ENCODE data around the gene RCC1.
A peak's percentile ranks its signal among the peaks of the same experiment; 100 is the strongest.
"Not testable (repeated sequence)": the region's sequence is repeated elsewhere in the genome, so short reads cannot be mapped to it uniquely, and the experiment has no call there.

RCC1 gene

GRCh38 chr1:28551381-28551780 is 45.5 kb downstream of the RCC1 start:
- DNase-seq, result no peak

DNA sequence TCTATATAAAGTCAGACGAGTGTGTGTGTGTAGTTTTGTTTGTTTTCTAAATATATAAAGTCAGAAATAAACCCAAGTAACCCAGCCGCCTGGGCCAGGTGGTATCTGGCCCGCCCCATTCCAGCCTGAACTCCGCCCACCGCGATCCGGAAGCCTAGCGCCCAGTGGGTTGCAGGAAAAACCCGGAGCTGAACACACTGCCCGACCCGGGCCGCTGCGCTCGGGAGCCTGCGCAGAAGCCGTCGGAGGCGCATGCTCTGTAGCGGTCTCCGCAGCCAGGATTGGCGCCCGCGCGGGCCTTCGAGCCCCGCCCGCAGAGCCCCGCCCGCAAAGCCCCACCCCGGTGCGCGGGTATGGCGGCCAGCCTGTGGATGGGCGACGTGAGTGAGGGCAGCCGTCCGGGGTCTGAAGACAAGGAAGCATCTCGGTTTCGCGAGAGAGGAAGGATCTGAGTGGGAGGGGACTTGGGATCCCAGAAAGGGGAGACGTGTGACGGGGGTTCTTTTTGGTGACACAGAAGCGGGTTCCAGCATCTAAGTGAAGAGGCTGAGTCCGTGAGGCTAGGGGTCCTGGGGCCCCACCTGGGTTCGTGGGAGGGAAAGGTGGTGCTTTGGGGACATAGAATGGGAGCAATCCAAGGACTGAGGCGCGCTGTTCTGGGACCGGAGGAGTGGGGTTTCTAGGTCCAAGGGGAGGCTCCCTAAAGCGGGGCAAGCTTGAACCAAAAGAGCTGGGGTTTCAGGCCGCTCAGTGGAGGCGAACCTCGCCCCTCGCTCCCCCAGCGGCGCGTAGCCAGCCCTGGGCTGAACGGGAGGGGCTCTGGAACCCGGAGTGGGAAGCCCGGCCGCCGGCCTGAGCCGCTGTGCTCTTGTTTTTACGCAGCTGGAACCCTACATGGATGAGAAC is 47.2 kb downstream of the RCC1 start, which contains the start of gene TRNAU1AP:
TRNAU1AP (plus strand) TSS at position 328 of the 906 bp plus-strand sequence; CDS start at position 354, 26 bp downstream.
- DNase-seq, result peak; percentile 98

GRCh38 chr1:28560886-28561285 is 55.0 kb downstream of the RCC1 start:
- DNase-seq, result no peak

GRCh38 chr1:28564310-28564709 is 58.5 kb downstream of the RCC1 start:
- DNase-seq, result no peak

DNA sequence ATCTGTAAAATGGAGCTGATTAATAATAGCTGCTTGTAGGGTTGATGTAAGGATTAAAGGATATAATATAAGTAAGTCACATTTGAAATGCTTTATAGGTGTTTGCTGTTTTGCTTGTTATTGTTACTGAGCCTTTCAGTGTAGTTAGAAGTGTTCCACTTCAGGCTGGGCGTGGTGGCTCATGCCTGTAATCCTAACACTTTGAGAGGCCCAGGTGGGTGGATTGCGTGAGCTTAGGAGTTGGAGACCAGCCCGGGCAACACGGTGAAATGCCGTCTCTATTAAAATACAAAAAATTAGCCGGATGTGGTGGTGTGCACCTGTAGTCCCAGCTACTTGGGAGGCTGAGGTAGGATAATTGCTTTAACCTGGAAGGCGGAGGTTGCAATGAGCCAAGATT is 59.2 kb downstream of the RCC1 start:
- DNase-seq, result no peak

DNA sequence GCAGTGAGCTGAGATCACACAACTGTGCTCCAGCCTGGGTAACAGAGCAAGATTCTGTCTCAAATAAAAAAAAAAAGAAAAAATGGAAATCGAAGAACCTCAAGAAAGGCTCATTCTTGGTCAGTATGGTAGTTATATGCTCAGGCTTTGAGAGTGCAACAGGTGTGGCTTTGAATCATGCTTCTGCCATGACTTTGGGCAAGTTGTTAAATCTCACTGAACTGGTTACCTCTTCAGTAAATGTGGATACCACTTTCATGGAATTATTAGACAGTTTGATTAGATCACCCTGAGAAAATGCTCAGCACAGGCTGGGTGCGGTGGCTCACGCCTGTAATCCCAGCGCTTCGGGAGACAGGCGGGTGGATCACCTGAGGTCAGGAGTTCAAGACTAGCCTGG is 59.9 kb downstream of the RCC1 start:
- DNase-seq, result no peak

DNA sequence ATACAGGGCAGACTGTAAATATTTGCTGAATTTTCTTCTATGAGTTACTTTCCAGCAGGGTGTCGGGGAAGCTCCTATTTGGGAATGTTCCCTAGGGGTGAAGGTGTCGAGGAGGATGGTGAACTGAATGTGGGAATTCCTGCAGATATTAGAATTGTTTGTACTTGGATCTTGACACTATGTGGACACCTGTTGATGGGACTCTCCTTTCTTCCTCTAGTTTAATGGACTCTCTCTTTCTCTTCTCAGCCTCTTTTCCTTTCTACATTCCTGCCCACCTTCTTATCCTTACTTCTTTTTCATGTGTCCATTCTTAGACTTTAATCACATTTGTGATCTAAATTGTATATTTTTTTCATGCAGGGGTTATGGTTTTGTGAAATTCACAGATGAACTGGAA is 61.1 kb downstream of the RCC1 start:
- DNase-seq, result no peak

DNA sequence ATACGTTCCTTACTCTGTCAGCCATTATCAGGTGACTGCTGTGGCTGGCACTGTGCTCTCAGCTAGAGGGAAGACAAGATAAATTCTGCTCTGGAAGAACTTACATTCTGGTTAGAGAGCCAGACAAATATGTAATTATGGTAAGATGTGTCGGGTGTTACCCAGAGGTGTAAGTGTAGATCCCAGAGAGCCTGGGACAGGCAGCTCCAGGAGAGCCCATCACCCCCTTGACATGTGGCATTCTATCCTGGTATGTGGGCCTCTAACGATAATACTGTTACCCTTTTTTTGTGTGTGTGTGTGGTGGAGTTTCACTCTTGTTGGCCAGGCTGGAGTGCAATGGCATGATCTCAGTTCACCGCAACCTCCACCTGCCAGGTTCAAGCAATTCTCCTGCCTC is 66.1 kb downstream of the RCC1 start:
- DNase-seq, result no peak

DNA sequence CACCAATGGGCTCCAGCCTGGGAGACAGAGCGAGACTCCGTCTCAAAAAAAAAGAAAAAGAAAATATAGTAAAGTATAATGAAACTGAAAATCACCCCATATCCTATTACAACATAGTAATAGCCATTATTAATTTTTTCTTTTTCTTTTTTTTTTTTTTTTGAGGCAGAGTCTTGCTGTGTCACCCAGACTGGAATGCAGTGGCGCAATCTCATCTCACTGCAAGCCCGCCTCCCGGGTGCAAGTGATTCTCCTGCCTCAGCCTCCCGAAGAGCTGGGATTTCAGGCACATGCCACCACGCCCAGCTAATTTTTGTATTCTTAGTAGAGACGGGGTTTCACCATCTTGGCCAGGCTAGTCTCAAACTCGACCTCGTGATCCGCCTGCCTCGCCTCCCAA is 67.0 kb downstream of the RCC1 start:
- DNase-seq, result not testable (repeated sequence)

DNA sequence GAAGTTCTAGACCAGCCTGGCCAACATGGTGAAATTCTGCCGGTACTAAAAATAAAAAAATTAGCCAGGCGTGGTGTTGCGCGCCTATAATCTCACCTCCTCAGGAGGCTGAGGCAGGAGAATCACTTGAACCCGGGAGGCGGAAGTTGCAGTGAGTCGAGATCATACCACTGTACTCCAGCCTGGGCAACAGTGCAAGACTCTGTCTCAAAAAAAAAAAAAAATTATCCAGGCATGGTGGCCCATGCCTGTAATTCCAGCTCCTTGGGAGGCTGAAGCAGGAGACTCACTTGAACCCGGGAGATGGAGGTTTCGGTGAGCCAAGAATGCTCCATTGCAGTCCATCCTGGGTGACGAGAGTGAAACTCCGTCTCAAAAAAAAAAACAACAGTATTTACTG is 67.7 kb downstream of the RCC1 start:
- no peak for DNase-seq

- peak; percentile 40 to 59 for DNase-seq
Measured at GRCh38 chr1:28577052-28577678, 71.3 kb downstream of the RCC1 start.

GRCh38 chr1:28577738-28578536 is 72.1 kb downstream of the RCC1 start:
- DNase-seq, result peak; percentile 37 to 40

- peak in 1 of 2 experiments; percentile 15 for DNase-seq
Measured at GRCh38 chr1:28578696-28579218, 72.9 kb downstream of the RCC1 start.

DNA sequence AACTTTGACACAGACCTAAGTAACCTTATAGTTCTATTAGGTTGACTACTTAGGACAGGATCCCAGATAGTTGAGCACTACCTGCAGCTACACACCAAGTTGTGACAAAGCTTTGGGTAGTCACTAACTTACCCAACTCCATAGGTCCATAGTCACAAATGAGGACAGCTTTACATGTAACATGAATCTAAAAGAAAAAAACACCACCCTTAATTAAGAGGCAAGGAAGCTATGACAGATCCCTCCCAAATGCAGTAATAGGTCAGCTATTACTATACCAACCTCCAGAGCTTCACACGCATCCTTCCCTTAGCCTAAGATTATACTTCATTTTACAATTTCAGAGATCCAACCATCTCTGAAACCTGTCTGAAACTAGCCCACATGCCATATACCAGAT is 73.6 kb downstream of the RCC1 start:
- DNase-seq, result no peak

- peak; percentile 35 to 59 for DNase-seq
Measured at GRCh38 chr1:28580722-28581530, 75.1 kb downstream of the RCC1 start.

DNA sequence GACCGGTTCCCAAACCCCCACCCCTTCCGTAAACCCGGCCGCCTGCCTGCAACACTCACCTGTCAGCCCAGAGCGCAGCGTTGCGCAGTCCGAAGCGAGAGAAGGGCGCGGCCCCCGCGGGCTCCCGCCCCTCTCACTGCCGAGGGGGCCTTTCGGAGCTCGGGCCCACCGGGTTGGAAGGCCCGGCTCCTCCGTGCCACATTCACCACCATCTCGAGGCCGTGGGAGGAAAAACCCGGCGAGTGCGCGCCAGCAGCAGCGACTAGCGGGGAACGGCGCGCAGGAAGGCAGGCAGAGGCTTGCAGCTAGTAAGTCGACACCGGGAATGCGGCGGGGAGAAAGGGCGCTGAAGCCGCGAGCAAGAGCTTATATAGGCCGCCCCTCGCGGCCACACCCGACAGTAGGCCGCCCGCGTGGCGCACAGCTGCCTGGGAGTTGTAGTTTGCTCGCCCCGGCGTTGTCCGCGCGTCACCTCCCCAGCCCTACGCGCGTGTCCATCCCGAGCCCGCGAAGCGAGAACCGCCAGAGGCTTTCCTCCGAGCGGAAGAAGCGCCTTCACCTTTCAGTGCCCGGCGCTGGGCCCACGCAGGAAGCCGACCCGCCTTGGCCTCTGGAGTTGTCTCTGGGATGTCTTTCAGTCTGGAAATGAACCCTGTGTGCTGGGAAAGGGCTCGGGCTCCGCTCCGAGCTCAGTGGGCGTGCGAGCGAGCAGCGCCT is 75.8 kb downstream of the RCC1 start:
- peak; percentile 94 to 95 for DNase-seq

DNA sequence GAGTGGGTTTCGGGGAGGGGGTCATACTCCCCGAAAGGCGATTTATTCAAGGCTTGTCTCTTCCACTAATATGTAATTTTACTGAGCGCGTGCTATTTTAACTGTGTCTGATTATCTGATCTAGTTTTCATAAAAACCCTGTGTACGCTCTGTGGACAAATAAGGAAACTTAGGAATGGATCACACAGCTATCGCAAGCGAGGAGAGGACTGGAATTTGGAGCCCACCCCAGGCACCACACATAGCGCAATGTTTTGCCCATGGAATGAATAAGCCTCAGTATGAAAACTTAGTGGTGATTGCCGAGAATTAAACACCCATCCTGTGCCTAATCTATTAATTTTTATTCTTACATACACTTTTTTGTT is 76.4 kb downstream of the RCC1 start:
- DNase-seq, result no peak

- DNase-seq, result not testable (repeated sequence)
Measured at GRCh38 chr1:28586585-28587391, 80.9 kb downstream of the RCC1 start.
